Measurements from ENCODE around the gene EPS8. TPM values are rescaled to one million over a fixed set of nuclear protein-coding genes. Genes with fewer than 3 reads are reported as not detected.

The EPS8 gene
- total RNA-seq, 1 experiment from 2014 or later: 7.5 TPM

GRCh38 chr12:15808250-15808649, 19.1 kb upstream of the EPS8 start:
- Mint-ChIP-seq H3K36me3 (no peaks in the 10 kb centered on the region), H3K9me3 (0 out of 2 replicates have a peak, but pooled peaks cover under 1% of the 10 kb centered on the region), H3K27ac (no peak overlapping the region), H3K27me3 (ENCODE audit: low read depth) (no peaks in the 10 kb centered on the region), H3K4me3 (no peak overlapping the region), H3K4me1 (no peaks in the 10 kb centered on the region)
- ATAC-seq: no peak
- ChIA-PET CTCF (interaction anchor here (0.7 kb wide), 1 partner anchor 50 kb away, joined by 3 read pairs; no protein-coding TSS in a partner anchor), POLR2A (no interaction called here)
- TF ChIP-seq MLX (CRISPR knock-in tag; IDR thresholded peaks at IDR 0.05): no peak
- no peak for TF ChIP-seq ATF2 (CRISPR knock-in tag; IDR thresholded peaks at IDR 0.05; ENCODE audit: borderline replicate concordance, low read depth)
- no peak for TF ChIP-seq CREM (CRISPR knock-in tag; IDR thresholded peaks at IDR 0.05)
- TF ChIP-seq NFATC4 (CRISPR knock-in tag; IDR thresholded peaks at IDR 0.05): no peak
- no peak for TF ChIP-seq ZNF317 (CRISPR knock-in tag; IDR thresholded peaks at IDR 0.05; ENCODE audit: borderline replicate concordance, low read depth)
- no peak for TF ChIP-seq ZNF263 (CRISPR knock-in tag; IDR thresholded peaks at IDR 0.05; ENCODE audit: low read depth)
- no peak for TF ChIP-seq CTCF (IDR thresholded peaks at IDR 0.05)
- TF ChIP-seq ZNF121 (CRISPR knock-in tag; IDR thresholded peaks at IDR 0.05): no peak
- TF ChIP-seq GRHL2 (CRISPR knock-in tag; IDR thresholded peaks at IDR 0.05; ENCODE audit: insufficient replicate concordance, severe bottlenecking): no peak
- no peak for TF ChIP-seq ZNF423 (CRISPR knock-in tag; IDR thresholded peaks at IDR 0.05)
- no peak for TF ChIP-seq ZBTB43 (CRISPR knock-in tag; IDR thresholded peaks at IDR 0.05)
- no peak for TF ChIP-seq CDX4 (CRISPR knock-in tag; IDR thresholded peaks at IDR 0.05; ENCODE audit: borderline replicate concordance)
- TF ChIP-seq USF1 (CRISPR knock-in tag; IDR thresholded peaks at IDR 0.05): no peak
- no peak for DNase-seq (ENCODE audit: low spot score)

- ChIA-PET CTCF (no interaction called here), POLR2A (no interaction called here)
- no peak overlapping the region for H3K4me3 Mint-ChIP-seq
These were observed 17.6 kb upstream of the EPS8 start for GRCh38 chr12:15806826-15807225.

More at GRCh38 chr12:15806826-15807225, 17.6 kb upstream of the EPS8 start:
- Mint-ChIP-seq H3K9me3 (0 out of 2 replicates have a peak, but pooled peaks cover 3% of the 10 kb centered on the region), H3K27ac (no peak overlapping the region), H3K36me3 (no peaks in the 10 kb centered on the region), H3K27me3 (ENCODE audit: low read depth) (no peaks in the 10 kb centered on the region; the same call in 1 of the 2 replicates), H3K4me1 (no peaks in the 10 kb centered on the region)
- TF ChIP-seq HMGA2 (CRISPR knock-in tag; IDR thresholded peaks at IDR 0.05) (no peak), NR2C2 (CRISPR knock-in tag; IDR thresholded peaks at IDR 0.05) (no peak), TEAD4 (CRISPR knock-in tag; IDR thresholded peaks at IDR 0.05) (no peak), RORB (CRISPR knock-in tag; IDR thresholded peaks at IDR 0.05) (no peak), TCF7 (CRISPR knock-in tag; IDR thresholded peaks at IDR 0.05; ENCODE audit: low read depth) (no peak)
- DNase-seq (ENCODE audit: low spot score) (no peak), ATAC-seq (no peak)
